T-helper 1 cell treated with Interleukin-12 subunit alpha and Interleukin-12 subunit beta and Interleukin-4 antibody, amounts not matched to agents 30 ng/mL and 1 ng/mL, for 36 hours (primary cell): ENCODE data around the gene SLC25A25. TPM values are rescaled to one million over a fixed set of nuclear protein-coding genes. Genes with fewer than 3 reads are reported as not detected.

ENCODE experiments used
- intact Hi-C: fragments of 100-400 bp; cut with micrococcal nuclease; formaldehyde crosslinking; loops from one replicate; pipeline ENCODE4 v1.15.1; 2024
- total RNA-seq: library from RNA; stranded (reverse); gene quantifications from 2 replicates; pipeline ENCODE4 v1.2.3, GENCODE V29; 2022

The SLC25A25 gene
- total RNA-seq, 1 donor from 2014 or later: 13.9 TPM

DNA sequence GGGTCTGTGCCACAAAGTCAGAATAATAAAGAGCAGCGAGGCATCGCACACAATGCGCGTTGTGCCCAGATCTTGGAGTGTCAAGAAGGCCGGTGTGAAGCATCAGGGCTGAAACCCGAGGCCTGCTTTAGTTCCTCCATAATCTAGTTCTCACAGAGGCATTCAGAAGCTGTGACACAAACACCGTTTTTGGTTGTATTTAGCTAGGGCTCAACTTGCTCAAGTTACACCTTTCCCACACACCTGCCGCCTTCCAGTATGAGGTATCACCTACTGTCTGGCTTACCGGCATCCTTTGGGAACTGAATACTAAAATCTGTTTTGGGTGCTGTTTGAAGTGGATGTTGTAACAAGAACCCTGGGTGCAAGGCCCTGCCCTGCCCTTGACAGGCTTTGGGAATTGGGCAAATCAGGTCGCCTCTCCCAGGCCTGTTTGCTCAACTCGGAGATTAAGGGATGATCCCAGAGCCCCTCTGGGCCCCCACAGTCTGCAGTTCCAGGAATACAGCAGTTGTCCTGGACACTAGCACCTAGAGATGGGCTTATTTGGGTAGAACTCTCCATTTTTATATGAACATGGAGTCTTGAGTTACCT lies 27.0 kb downstream of the SLC25A25 start:
- intact Hi-C loops: loop anchor here (1.0 to 5.0 kb wide), 5 partner anchors 11 to 138 kb away; partner anchors contain the start of gene NAIF1

GRCh38 chr9:128096616-128097536 lies 28.8 kb downstream of the SLC25A25 start:
- intact Hi-C loops: no loop called here

DNA sequence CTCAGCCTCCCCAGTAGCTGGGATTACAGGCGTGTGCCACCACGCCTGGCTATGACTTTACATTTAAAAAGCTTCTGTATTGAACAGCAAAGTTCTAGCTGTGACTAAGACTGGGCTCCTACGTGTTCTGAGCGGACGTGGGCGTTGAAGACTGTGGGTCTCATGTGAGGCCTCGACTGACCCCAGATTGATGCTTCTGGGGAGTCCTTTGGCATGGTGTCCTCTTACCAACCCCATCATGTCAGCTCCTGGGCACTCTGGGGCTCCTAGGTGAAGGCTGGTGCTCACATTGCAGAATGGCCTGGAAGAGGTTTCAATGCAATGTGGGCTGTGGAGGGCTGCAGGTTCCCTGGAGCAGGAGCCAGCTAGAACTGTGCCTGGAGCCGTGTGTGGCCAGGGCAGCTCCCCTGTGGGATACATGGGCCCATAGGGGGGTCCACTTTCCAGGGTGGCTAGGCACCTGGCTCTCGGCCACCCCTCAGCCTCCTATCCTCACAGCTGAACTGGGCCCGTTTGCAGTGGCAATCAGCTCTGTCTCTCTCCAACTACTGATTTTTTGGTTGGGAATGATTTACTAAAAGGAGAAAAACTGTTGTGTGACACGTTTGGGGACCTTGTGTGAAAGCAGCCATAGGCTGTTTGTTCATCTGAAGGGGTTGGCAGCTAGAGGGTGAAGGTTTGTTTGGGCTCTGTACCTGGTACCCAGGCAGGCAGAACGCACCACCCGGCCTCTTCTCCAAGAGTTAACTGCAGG lies 29.7 kb downstream of the SLC25A25 start:
- intact Hi-C loops: no loop called here

DNA sequence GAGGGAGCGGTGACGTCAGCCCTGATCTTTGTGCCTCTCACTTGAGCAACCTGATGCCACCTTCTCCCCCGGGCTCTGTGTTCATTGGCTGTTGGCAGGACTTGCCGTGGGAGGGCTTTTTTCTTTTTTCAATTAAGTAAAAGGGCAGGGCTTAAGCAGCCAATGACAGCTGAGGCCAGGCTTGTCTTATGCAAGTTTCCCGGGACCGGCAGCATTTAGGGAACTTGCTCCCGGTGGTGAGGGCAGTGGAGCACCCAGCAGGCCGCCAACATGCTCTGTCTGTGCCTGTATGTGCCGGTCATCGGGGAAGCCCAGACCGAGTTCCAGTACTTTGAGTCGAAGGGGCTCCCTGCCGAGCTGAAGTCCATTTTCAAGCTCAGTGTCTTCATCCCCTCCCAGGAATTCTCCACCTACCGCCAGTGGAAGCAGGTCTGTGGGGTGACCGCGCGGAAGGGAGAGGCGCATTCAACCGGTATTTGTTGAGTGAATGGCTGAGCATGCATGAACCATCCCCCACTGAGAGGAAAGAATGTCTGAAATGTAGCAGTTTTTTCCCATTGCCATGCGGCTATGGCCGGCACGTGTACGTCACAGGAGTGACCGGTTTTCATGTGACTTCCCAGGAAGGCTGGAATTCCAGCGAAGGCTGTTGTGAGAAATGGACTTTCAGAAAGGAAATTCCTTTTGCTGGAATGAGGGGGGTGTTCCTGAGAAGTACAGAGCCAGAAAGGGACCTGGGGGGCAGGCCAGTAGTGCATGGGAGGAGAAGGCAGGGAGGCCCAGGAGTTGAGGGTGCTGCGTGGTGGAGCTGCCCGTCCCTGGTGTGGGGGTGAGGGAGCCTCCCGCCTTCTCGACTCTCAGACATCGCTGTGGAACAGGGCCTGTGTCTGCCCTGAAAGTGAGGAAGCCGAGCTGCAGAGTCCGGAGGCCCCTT lies 30.5 kb downstream of the SLC25A25 start:
- intact Hi-C loops: no loop called here

- intact Hi-C loops: no loop called here
Observed at GRCh38 chr9:128099231-128099931, 31.3 kb downstream of the SLC25A25 start.

- intact Hi-C loops: no loop called here
Observed at GRCh38 chr9:128099932-128100491, 32.0 kb downstream of the SLC25A25 start.

- intact Hi-C loops: no loop called here
Observed at GRCh38 chr9:128100581-128100980, 32.5 kb downstream of the SLC25A25 start.

DNA sequence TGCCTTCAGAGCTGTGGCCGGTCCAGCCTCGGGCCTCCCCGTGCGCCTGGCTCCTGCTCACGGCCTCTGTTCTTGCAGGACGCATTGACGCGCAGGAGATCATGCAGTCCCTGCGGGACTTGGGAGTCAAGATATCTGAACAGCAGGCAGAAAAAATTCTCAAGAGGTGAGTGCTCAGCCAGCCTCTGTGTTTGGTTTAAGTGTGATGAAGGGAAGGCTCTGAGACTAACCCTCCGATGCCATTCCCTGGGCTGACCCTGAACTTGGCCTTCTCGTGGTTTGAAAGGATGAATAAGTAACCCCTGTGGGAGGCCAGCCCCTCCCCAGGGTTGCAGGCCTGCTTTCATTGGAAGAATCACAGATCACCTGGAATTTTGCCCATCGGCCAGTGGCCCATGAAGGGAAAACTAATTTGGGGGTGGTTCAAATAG lies 33.2 kb downstream of the SLC25A25 start:
- intact Hi-C loops: no loop called here

DNA sequence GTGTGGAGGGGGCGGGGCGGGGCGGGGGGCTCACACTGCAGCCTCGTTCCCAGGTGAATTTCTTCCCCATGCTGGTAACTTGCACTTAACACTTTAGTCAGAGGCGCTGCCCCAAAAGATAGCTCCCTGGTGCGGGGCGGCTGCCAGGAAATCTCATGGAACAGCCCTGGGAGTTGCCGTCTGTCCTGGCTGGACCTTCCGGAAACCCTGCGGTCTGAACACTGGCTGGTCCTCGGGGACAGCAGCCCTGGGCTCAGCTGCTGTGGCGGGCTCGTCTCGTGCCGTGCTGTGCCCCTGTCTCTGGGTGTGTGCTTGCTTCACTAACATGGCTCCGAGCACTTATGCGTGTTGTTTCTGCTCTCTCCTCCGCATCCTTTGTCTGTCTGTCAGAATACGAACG lies 33.7 kb downstream of the SLC25A25 start:
- intact Hi-C loops: no loop called here

DNA sequence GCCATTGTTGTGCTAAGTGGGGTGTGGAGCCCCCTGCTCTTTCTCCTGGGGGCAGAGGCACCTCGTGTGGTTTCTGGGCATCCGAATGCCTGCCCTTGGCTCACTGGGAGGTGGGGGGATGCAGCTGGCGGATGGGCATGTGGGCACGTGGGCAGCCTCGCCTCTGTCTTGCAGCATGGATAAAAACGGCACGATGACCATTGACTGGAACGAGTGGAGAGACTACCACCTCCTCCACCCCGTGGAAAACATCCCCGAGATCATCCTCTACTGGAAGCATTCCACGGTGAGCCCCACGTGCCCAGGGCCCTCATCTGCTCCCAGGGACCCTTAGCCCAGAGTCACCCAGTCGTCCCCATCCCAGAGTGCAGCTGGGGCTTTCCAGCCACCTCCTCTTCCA lies 34.2 kb downstream of the SLC25A25 start:
- intact Hi-C loops: no loop called here

GRCh38 chr9:128102861-128103588 lies 35.0 kb downstream of the SLC25A25 start:
- intact Hi-C loops: no loop called here

DNA sequence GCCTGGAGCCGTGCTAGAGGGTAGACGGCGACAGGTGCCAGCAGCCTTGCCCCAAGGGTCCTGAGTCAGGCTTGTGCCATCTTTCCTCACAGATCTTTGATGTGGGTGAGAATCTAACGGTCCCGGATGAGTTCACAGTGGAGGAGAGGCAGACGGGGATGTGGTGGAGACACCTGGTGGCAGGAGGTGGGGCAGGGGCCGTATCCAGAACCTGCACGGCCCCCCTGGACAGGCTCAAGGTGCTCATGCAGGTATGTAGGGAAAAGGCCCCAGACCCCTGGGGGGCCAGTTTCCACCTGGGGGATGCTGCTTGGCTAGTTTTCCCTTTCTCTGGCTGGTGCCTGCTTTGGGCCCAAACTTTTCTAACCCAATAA lies 35.5 kb downstream of the SLC25A25 start:
- intact Hi-C loops: no loop called here

DNA sequence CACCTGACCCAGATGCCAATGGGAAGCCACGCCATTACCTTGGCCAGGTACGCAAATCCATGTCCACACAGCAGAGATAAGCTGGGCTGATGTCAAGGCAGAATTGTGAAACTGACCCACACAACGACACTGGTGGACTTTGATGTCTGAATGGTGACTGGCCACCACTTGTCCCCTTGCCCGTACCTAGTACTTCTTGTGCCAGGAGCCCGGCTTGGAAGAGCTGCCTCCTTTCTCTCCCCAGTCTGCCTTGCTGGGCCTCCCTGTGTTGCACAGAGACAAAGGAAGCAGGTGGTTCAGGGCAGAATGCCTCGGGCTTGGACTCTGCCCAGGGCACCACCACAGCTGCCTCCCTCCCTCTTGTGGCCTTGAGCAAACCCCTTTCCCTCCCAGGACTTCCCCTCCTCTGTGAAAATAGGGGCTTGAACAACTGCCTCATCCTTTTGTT lies 36.2 kb downstream of the SLC25A25 start:
- intact Hi-C loops: no loop called here

- intact Hi-C loops: no loop called here
Observed at GRCh38 chr9:128105538-128106175, 37.6 kb downstream of the SLC25A25 start.

DNA sequence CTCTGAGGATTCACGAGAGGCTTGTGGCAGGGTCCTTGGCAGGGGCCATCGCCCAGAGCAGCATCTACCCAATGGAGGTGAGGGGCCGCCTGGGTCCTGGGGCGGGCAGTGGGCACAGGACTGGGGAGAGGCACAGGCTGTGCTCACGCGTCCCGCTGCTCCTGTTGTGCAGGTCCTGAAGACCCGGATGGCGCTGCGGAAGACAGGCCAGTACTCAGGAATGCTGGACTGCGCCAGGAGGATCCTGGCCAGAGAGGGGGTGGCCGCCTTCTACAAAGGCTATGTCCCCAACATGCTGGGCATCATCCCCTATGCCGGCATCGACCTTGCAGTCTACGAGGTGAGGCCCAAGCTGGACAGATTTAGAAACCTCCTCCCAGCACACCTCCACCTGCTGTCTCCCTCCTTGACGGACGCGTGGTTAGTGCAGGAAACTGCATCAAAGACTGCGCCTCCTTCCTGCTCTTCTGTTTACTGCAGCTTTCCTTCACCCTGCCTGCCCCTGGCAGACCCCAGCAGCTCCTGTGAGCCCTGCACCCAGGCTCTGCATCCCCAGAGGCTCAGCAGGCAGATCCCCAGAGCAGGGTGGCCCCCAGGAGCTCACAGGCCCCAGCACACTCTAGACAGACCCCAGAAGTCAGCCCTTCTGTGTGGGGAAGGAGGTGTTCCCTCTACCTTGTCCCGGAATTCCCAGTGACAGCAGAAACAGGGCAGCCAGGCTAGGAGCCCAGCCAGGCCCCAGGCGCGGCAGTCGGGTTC lies 38.3 kb downstream of the SLC25A25 start:
- intact Hi-C loops: no loop called here

- intact Hi-C loops: no loop called here
Observed at GRCh38 chr9:128106940-128107467, 39.0 kb downstream of the SLC25A25 start.

DNA sequence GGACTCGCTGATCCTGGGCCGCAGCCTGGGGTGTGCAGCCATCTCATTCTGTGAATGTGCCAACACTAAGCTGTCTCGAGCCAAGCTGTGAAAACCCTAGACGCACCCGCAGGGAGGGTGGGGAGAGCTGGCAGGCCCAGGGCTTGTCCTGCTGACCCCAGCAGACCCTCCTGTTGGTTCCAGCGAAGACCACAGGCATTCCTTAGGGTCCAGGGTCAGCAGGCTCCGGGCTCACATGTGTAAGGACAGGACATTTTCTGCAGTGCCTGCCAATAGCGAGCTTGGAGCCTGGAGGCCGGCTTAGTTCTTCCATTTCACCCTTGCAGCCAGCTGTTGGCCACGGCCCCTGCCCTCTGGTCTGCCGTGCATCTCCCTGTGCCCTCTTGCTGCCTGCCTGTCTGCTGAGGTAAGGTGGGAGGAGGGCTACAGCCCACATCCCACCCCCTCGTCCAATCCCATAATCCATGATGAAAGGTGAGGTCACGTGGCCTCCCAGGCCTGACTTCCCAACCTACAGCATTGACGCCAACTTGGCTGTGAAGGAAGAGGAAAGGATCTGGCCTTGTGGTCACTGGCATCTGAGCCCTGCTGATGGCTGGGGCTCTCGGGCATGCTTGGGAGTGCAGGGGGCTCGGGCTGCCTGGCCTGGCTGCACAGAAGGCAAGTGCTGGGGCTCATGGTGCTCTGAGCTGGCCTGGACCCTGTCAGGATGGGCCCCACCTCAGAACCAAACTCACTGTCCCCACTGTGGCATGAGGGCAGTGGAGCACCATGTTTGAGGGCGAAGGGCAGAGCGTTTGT lies 39.6 kb downstream of the SLC25A25 start:
- intact Hi-C loops: no loop called here
